Suppressor macrophage (primary cell): Measurements from ENCODE around the gene GSK3A.
"Not testable (repeated sequence)": the region's sequence is repeated elsewhere in the genome, so short reads cannot be mapped to it uniquely, and the experiment has no call there.

Source experiments
- DNase-seq, 4 experiments: peaks; one replicate each; pipeline ENCODE4 v3.0.0-alpha.2; 2020 to 2022

Gene GSK3A

DNA sequence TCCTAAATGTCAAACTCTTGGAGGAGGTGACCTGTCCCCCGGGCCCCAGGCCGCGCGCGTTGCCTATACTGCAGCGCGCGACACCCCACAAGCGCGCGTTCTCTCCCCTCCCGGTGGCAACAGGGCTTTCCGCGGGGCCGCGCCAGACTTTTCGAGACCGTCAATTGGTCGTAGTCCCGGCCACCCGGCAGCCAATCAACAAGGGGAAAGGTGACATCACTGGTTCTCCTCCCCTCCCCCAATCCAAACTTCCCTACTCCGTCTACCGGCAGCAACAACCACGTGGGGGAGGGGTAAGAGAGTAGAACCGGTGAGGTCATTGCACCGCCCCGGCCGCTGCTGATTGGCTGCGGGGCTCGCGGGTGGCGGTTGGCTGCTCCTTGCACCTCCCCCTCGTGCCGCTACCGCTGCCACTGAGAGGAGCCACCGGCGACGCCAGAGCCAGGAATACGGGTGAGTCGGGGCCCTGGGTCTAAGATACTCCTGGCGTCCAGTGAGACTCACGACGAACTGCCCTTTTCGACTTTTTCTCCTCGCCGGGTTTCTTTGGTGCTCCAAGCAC lies 25.8 kb upstream of the GSK3A start:
- DNase-seq: peak; percentile 99 to 100 (median 100)

DNA sequence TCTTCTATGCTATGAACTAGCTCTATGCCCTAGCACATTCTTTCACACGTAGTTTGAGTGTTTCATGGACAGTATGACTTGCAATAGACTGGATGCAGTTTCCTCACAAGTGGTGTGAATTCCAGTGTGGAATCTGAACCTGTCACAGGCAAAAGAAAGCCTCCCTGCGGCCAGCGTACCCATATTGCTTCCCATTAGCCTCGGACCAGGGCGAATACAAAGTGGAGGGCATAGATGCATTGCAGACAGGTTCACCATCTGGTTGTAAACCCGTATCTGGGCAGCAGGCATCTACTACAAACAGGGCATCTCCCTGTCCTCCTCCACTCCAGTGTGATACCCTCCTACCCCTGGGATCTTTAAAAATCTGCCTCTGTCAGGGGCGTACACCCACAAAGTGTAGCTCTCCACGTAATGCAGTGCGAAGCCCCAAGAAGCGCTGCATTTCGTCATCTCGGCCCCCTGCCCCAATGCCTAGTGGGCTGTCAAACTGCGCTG lies 25.3 kb upstream of the GSK3A start:
- DNase-seq: no peak

DNA sequence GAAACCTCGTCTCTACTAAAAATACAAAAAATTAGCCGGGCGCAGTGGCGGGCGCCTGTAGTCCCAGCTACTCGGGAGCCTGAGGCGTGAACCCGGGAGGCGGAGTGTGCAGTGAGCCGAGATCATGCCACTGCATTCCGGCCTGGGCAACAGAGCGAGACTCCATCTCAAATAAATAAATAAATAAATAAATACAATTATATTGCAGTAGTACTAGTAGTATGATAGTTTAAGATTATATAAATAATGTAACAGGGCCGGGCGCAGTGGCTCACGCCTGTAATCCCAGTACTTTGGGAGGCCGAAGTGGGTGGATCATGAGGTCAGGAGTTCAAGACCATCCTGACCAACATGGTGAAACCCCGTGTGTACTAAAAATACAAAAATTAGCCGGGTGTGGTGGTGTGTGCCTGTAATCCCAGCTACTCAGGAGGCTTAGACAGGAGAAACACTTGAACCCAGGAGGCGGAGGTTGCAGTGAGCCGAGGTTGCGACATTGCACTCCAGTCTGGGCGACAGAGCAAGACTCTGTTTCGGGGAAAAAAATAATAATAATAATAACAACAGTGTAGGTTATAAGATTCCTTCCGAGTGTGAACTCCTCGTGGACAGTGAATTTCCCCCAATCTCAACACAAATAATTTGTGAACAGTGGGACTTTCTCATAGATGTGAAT lies 24.7 kb upstream of the GSK3A start:
- DNase-seq: not testable (repeated sequence)

DNA sequence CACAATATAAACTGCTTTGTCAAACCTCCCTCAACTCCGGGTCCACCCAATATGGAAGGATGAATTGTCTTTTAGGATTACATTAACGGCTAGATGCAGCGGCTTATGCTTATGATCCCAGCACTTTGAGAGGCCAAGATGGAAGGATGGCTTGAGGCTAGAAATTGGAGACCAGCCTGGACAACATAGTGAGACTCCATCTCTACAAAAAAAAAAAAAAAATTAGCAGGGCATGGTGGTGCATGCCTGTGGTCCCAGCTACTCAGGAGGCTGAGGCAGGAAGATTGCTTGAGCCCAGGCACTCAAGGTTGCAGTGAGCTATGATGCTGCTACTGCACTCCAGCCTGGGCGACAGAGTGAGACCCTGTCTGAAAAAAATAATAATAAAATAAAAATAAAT lies 23.7 kb upstream of the GSK3A start:
- DNase-seq: not testable (repeated sequence)

DNA sequence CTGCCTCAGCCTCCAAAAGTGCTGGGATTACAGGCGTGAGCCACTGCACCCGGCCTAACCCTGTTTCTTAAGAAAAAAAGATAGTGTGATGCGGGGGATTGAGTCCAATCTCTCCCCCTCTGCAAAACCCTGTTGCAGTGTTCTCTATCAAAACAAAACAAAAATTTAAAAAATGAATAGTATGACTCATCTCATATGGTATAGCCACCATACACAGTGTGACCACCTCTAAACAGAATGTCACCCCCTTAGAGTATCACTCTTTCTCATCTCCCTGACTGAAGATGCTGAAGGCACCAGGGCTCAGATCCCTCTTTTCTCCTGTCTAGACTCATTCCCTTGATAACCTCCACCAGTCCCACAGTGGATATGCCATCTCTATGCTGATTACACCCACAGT lies 19.4 kb upstream of the GSK3A start:
- no peak for DNase-seq

DNA sequence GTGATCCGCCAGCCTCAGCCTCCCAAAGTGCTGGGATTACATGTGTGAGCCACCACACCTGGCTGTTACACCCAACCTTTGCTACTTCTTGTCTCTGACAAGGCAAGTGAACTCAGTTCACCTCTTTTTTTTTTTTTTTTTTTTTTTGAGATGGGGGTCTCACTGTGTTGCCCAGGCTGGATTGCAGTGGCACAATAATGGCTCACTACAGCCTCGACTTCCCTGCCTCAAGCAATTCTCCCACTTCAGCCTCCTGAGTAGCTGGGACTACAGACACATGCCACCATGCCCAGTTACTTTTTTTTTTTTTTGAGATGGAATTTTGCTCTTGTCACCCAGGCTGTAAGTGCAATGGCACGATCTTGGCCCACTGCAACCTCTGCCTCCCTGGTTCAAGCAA lies 15.4 kb upstream of the GSK3A start:
- not testable (repeated sequence) for DNase-seq

DNA sequence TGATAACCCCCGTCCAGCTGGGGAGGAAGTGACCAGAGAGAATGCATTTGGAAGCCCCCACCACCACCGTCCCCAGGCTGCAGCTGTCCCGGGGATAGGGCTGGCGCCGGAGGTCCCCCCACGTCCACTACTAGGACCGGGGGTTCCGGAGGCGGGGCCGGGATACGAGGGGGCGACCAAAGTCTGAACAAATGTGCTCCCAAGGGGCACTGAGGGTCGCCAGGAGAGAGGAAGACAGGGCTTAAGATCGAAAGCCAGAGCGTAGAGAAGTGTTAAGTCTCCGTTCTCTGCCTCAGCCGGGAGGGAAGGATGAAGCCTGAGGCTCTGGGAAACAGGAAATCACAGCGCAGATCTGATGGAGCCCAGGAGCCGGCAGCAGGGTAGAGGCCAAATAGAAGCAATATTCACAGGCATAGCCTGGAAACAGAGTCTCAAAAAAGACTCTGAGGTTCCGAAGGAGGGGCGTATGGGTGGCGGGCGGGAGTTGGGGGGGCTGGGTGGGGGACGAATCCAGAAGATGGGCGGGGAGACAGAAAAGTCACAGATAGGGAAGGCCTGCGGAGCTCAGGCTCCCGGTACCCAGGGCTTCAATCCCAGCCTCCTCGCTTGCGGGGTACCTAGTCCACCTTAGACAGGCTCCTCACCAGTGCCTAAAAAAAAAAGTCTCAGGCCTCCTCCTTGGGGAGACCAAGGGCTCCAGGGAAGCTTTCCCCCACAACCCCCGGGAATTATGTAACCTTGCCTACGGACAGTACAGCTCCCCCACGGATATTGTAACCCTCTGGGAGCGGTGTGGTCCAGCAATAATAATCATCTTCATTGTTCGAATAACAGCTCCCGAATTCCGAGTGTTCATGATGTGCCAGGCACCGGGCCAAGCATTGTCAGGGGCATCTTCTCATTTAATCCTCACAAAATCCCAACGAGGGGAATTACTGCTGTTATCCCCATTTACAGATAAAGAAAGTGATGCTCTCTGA lies 13.7 kb upstream of the GSK3A start:
- DNase-seq: peak; percentile 25 to 64 (median 59)

DNA sequence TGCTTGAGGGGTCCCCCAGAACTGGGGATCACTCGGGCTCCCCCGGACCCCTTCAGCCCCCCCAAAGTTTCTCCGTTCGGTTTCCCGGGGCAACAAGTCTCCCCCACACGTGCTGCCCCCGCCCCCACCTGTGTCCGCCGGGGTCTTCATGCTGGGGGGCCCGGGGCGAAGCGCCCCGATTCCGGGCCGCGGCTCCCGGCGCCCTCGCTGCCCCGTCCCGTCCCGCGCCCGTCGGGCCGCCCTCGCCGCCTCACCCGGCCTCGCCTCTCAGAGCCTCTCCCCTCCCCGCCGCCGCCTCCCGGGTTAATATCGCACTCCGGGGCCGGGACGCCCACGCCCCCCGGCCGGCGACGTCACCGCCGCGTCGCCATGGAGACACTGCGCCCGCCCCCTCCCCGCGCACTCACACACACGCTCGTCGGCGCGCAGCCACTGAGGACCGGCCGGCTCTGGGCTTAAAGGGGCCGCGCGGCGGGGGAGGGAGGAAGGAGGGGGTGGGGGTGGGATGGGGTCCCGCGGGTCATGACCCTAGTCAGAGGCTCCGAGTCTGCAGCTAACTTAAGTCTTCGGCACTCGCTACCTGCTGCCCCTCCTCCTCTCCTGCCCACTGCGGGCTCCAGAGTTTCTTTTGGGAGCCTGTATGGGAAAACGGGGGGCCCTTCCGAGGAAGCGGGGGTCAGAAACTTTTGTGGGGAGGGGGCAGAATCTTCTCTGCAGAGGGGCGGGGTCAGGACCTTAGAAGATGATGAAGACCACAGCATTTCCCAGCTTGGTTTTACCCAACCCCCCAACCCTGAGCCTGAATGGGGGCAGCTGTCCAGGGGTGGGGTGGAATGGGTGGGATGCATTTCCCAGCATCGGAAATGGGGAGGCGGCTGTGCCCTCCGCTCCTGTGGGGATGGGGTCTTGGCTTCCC lies 12.7 kb upstream of the GSK3A start, which contains the start of gene ERF:
Gene ERF, minus strand, starts transcription at position 279 of the 916 bp plus-strand sequence. Its CDS starts 129 bp downstream, at position 150.
- peak; percentile 96 to 99 (median 98) for DNase-seq

DNA sequence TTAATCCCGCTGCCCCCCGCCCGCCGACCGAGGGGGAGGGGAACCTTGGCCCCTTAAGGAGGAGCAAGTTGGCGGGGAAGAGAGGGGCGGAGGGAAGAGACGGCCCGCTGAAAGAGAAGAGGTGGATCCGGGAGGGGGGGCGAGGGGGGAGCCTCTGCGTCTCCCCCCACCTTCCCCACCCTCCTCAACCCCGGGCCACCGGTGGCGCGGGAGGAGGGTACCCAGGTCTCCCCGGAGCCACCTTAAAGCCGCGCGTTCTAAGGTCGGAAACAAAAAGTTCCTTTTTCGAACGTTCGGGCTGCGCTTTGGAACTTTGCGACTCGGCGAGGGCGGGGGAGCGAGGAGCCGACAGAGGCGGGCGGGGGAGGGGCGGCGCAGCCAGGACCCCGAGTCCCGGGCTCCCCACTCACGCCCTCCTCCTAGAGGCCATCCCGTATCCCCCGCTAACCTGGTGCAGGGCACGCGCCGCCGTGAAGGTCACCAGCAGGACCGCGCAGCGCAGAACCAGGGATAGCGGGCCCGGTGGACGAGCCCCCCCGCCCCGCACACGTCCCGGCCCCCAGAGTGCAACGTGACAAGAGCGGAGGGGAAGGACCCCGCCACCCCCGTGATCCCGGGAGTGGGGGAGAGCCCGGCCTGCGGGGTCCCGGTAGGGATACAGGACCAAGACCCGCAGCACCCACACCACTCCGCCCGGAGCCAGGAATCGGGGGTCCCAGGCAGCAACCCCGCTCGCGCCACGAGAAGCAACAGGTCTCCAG lies 11.9 kb upstream of the GSK3A start:
- peak; percentile 67 to 89 (median 82) for DNase-seq

DNA sequence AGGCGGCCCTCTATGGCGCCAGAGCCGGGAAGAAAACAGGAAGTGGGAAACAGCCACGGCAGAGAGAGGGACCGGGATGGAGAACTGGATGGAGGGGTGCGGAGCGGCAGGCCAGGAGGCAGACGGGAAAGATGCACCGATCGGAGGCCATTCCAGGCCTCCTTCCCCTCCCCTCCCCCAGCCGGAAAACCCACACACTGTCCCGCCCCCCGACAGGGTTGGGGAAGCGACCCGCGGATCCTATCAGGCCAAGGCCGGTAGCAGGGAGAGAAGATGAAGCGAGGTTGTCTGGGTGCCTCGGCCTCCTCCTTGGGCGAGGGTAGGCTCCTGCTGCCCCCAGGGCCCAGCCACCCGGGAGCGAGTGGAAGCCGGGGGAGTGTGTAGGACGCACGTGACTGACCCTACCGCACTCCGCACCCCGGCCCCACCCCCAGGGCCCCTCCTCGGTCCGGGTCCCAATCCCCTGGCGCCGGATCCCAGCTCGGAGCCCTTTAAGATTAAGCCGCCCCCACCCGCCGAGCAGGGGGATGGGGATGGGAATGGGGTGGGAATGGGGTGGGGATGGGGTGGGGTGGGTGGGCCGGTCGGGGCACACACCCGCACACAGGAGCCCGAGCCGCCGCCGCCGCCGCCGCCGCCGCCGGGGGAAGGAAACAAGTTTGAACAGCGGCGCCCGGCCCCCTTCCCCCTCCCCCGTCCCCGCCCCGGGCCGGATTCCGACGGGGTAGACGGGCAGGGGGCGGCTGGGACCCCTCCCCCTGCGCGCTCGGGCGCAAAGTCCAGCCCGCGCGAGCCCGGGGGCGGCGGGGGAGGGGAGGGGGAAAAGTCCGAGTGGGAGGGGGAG lies 11.1 kb upstream of the GSK3A start:
- DNase-seq: peak; percentile 40 to 64 (median 51)

DNA sequence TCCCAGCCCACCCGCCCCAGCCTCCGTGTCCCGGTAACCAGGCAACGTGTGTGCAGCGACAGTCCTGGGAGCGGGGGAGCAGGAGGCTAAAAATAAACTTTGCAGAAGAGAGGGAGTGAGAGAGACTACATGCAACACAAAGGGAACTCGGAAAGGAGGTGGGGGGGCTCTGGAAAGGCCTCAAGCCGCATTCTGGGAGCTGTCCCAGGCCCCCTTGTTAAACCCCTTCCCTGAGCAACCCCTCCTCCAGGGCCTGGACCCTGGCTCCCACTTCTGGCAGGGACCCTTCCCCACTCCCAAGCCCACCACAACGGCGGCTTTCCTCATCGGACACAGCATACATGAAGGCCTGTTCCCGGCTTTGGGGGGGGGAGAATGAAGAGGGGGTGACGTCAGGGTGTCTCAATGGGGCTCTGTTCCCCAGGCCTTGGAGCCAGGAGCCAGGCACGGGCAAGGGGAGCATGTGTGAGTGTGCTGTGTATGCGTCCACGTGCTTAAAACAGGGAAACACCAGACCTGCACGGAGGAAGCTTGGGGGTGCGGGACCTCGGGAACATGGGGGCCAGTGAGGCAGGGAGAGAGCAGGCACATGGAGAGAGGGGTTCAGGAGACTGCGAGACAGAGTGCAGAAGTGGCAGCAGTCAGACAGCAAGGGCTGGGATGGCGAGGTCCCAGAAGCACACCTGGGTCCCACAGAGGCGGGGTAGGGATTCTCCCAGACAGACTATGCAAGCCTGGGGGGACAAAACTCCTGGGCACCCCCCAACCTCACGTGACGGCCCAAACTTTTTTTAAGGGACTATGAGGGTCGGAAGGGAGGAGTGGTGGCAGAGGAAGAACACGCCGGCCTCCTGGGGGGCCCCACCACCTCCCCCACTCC lies 10.2 kb upstream of the GSK3A start:
- peak; percentile 34 to 62 (median 55) for DNase-seq

DNA sequence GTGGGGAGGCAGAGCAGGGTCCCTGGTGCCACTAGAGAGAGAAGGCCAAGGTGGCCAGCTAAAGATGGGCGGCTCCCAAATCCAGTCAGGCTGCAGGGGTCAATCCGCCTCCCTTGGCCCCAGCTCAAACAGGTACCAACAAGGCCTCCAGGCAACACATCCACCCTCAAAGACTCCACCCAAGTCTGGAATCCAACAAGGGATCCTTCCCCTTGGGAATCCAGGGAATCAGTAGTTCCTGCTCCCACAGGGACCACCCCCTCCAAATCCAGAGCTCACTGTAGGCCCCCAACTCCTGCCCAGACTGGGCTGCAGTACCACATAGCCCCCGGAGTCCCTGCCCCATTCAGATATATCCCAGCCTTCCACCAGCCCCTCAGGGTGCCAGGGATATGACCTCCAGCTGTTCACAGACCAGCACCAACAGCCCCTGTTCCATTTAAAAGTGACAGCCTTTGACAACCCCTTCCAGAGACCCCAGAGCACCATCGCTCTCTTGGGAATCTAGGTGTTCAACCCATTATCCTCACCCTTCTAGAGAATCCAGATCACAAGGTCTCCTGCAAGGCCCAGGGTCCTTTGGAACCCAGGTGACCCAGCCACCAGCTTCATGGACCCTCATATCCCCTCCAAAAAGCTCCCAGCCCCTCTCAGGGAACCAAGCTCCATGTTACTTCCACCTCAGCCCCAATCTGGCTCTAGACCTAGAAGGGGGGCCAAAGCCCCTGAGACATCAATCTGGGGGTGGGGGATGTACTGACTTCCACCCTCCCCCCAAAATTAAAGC lies 9.4 kb upstream of the GSK3A start:
- DNase-seq: no peak

DNA sequence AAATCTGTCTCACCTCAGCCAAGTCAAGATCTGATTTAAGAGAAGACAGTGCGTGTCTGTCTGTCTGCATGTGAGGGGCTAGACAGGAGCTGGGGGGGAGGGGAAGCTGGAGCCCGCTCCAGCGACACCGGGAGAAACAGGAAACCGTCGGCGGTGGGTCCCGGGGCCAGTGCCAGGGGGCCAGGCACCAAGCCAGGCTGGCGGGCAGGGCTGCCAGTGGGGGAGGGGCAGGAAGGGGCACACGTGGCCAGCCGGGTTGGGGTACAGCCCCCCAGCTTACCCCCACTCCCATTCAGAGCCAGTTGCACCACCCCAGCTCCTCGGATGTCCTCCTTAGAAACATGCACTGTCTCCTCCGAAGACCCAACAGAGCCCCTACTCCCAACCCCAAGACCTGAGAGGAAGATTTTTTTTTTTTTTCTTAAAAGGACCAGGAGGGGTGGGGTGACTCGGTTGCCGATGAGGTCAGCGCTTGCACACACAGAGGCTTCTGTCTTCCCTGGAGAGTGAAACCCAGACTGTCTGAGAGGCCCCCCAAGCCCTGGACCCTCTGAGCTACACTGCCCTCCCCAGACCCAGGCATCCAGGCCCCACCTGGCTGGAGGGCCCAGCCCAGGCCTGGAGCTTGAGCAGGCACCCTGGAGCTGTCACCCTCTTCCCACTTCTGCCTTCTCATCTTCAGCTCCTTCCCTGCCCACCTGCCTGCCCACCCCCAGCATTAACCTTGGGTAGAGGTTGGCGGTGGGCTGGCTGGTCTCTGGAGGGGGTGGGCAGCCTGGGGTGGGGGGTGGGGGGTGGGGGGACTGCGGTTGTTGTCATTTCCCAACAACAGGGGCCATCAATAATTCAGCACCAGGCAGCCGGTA lies 8.5 kb upstream of the GSK3A start:
- DNase-seq: peak in 3 of 4 experiments; percentile 19 to 34 (median 22)

DNA sequence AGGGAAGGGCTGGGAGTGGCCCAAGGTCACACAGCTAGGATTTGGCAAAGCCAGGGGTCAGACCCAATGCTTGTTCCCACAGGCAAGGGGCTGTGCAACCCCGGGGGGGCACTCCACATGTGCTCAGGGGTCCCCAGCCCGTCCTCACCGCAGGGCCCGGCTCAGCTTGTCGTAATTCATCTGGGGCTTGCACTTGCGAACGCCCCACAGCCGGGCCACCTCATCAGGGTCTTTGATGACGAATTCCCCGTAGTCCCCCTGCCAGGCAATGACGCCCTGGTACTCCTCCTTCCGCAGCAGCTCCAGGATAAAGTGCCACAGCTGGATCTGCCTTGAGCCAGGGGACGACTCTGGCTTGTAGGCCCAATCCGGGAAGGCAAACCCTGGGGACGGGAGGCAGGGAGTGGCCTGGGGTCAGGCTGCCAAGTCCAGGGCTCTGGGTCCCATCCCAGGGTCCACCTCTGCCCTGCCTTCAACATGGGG lies 7.8 kb upstream of the GSK3A start:
- no peak for DNase-seq

DNA sequence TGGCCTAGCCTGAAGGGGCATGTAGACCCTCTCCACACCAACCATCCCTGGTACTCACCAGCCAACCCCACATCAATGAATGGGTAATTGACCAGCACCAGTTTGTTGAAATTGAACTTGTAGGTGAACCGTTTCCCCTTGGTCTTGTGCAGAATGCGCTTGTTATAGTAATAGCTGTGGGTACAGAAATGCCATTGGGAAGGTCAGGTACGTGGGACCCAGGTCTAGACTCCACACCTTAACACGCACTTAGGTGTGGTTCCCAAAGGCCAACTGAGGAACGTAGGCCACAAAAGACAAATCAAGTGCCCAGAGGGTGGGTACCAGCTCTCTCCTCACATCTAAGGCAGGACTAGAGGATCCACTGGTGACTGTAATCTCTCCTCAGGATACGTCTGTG lies 7.4 kb upstream of the GSK3A start:
- DNase-seq: no peak

DNA sequence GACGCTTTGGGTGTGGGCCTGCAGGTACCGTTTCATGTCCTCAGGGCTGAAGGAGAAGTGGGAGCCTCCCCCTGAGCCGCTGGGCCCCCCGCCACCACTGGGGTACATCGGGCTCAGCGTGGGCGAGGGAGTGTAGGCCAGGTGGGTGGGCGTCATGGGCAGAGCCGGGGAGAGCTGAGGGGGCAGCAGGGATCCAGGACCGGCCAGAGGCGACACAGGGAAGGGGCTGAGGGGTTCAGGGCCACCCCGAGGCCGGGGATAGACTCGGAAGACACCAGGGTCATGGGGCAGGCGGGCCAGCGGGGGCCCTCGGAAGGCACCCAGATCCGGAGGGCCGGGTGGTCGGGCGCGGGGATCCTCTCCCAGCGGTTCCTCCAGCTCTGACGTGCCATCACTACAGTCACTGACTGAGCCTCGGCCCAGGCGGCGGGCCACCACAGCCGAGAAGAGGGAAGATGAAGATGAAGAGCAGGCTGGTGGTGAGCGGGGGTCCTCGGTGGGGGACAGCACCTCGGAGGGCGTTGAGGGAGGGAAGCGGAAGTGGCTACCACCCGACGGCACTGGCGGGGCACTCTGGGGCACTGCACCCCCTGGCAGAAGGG lies 6.8 kb upstream of the GSK3A start:
- no peak for DNase-seq
